A549 treated with CpdA at 1 μM for 4 hours (cell line): ENCODE measurements around the gene TBL1XR1. TPM values are rescaled to one million over a fixed set of nuclear protein-coding genes. Genes with fewer than 3 reads are reported as not detected.

ENCODE experiments used
- total RNA-seq: library from RNA; stranded (reverse); fragments of 200-300 nt; extraction: Qiagen RNA extraction; gene quantifications from 5 replicates; pipeline ENCODE4 v1.2.3, GENCODE V29; 2022; ENCODE audit warnings: low read depth

TBL1XR1 gene
- total RNA-seq, result 18.3 to 34.0 TPM (median 18.9 TPM) in 5 replicates

GRCh38 chr3:177197041-177197726 is at the start of gene TBL1XR1:
TSS of gene TBL1XR1 (minus strand) at chr3:177197482. CDS start at chr3:177064977, 132,505 bp downstream.

